ENCODE measurements around the gene HYDIN.

Gene HYDIN

DNA sequence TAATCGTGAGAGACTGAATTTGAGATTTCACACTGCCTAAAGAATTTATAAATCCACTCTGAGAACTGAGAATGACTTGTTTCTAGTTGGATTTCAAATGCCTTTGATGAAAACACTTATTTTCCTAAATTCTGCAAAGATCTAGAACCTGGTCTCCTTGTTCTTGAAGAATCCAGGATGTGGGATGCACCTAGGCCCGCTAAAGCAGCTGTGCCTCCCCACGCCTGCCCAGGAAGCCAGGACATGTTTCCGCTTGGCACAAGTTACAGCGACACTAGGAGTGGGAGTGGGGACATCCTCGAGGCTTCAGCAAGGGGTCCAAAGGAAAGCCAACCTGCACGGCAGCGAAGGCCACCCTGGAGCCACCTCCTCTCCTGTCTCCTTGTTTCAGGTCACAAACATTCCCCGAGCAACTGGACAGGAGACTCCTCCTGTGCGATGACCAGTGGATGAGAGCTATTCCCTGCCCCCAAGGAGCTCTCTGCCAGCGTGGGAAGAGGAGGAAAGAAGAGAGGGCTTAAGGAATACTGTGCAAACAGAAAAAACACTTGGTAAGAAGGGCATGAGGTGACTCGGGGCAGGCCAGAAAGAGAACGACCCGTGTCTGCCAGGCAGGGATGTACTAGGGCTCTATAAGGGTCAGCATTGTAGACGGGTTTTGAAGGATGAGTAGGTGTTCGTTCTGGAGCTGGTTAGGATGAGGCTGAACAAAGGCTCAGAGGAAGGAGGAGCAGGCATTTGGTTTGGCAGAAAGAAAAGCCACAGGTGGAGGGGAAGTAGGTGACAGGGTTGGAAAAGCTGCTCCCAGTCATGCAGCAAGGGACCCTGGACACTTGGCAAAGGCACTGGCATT lies 440.7 kb downstream of the HYDIN start:
- no peak for FAIRE-seq
- TF ChIP-seq POU2F2 (IDR thresholded peaks at IDR 0.05; ENCODE audit: low read depth, low read length) (no peak), POLR2A (IDR thresholded peaks at IDR 0.05; ENCODE audit: low read depth, low read length) (no peak), POLR2AphosphoS5 (IDR thresholded peaks at IDR 0.05; ENCODE audit: low read depth, low read length) (no peak), SPI1 (IDR thresholded peaks at IDR 0.05; ENCODE audit: low read depth, low read length) (no peak), TAF1 (IDR thresholded peaks at IDR 0.05; ENCODE audit: low read depth, low read length) (no peak), PAX5 (IDR thresholded peaks at IDR 0.05; ENCODE audit: insufficient read depth, low read length, severe bottlenecking) (no peak)

GRCh38 chr16:70788668-70789594 lies 441.6 kb downstream of the HYDIN start:
- FAIRE-seq (no peak), DNase-seq (ENCODE audit: insufficient read length, low spot score) (no peak)
- TF ChIP-seq POU2F2 (IDR thresholded peaks at IDR 0.05; ENCODE audit: low read depth, low read length) (no peak), POLR2A (IDR thresholded peaks at IDR 0.05; ENCODE audit: low read depth, low read length) (no peak), POLR2AphosphoS5 (IDR thresholded peaks at IDR 0.05; ENCODE audit: low read depth, low read length) (no peak), PAX5 (IDR thresholded peaks at IDR 0.05; ENCODE audit: insufficient read depth, low read length, severe bottlenecking) (no peak), SPI1 (IDR thresholded peaks at IDR 0.05; ENCODE audit: low read depth, low read length) (no peak), TAF1 (IDR thresholded peaks at IDR 0.05; ENCODE audit: low read depth, low read length) (no peak)

More for the DNA sequence above, 440.7 kb downstream of the HYDIN start:
- no peak for DNase-seq (ENCODE audit: insufficient read length, low spot score)

GRCh38 chr16:70786020-70786755 lies 444.3 kb downstream of the HYDIN start:
- TF ChIP-seq POLR2AphosphoS5 (IDR thresholded peaks at IDR 0.05; ENCODE audit: low read depth, low read length): no peak
- TF ChIP-seq POU2F2 (IDR thresholded peaks at IDR 0.05; ENCODE audit: low read depth, low read length): no peak
- no peak for TF ChIP-seq POLR2A (IDR thresholded peaks at IDR 0.05; ENCODE audit: low read depth, low read length)
- TF ChIP-seq SPI1 (IDR thresholded peaks at IDR 0.05; ENCODE audit: low read depth, low read length): no peak
- TF ChIP-seq TAF1 (IDR thresholded peaks at IDR 0.05; ENCODE audit: low read depth, low read length): no peak
- no peak for DNase-seq (ENCODE audit: insufficient read length, low spot score)
- FAIRE-seq: no peak

- no peak for DNase-seq (ENCODE audit: insufficient read length, low spot score)
- FAIRE-seq: no peak
- TF ChIP-seq POLR2AphosphoS5 (IDR thresholded peaks at IDR 0.05; ENCODE audit: low read depth, low read length) (no peak), TAF1 (IDR thresholded peaks at IDR 0.05; ENCODE audit: low read depth, low read length) (no peak), SPI1 (IDR thresholded peaks at IDR 0.05; ENCODE audit: low read depth, low read length) (no peak), POU2F2 (IDR thresholded peaks at IDR 0.05; ENCODE audit: low read depth, low read length) (no peak), PAX5 (IDR thresholded peaks at IDR 0.05; ENCODE audit: insufficient read depth, low read length, severe bottlenecking) (no peak), POLR2A (IDR thresholded peaks at IDR 0.05; ENCODE audit: low read depth, low read length) (no peak)
These were observed 445.6 kb downstream of the HYDIN start for GRCh38 chr16:70784692-70785555.

DNA sequence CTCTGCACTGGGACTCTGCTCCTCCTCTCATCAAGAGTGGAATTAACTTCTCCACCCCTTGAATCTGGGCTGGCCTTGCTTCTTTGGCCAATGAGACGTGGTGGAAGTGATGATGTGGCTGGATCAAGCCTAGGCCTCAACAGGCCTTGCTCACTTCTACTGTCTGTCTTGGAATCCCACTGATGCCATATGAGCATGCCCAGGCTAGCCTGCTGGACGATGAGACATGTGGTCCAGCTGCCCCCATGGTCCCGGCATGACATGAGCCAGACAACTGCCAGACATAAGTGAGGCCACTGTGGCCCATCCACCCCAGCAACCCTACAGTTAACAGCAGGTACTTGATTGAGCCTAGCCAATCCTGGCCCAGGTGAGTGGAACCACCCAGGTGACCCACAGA lies 448.3 kb downstream of the HYDIN start:
- TF ChIP-seq POU2F2 (IDR thresholded peaks at IDR 0.05; ENCODE audit: low read depth, low read length) (no peak), POLR2AphosphoS5 (IDR thresholded peaks at IDR 0.05; ENCODE audit: low read depth, low read length) (no peak), SPI1 (IDR thresholded peaks at IDR 0.05; ENCODE audit: low read depth, low read length) (no peak), PAX5 (IDR thresholded peaks at IDR 0.05; ENCODE audit: insufficient read depth, low read length, severe bottlenecking) (no peak), TAF1 (IDR thresholded peaks at IDR 0.05; ENCODE audit: low read depth, low read length) (no peak), POLR2A (IDR thresholded peaks at IDR 0.05; ENCODE audit: low read depth, low read length) (no peak)
- FAIRE-seq (peak; percentile 9), DNase-seq (ENCODE audit: insufficient read length, low spot score) (no peak)

GRCh38 chr16:70781800-70782199 lies 448.7 kb downstream of the HYDIN start:
- FAIRE-seq (no peak), DNase-seq (ENCODE audit: insufficient read length, low spot score) (no peak)
- no peak for TF ChIP-seq TAF1 (IDR thresholded peaks at IDR 0.05; ENCODE audit: low read depth, low read length)
- no peak for TF ChIP-seq POLR2AphosphoS5 (IDR thresholded peaks at IDR 0.05; ENCODE audit: low read depth, low read length)
- no peak for TF ChIP-seq SPI1 (IDR thresholded peaks at IDR 0.05; ENCODE audit: low read depth, low read length)
- TF ChIP-seq PAX5 (IDR thresholded peaks at IDR 0.05; ENCODE audit: insufficient read depth, low read length, severe bottlenecking): no peak
- no peak for TF ChIP-seq POLR2A (IDR thresholded peaks at IDR 0.05; ENCODE audit: low read depth, low read length)
- TF ChIP-seq POU2F2 (IDR thresholded peaks at IDR 0.05; ENCODE audit: low read depth, low read length): no peak

GRCh38 chr16:70780546-70780945 lies 450.0 kb downstream of the HYDIN start:
- DNase-seq (ENCODE audit: insufficient read length, low spot score): no peak
- TF ChIP-seq POLR2AphosphoS5 (IDR thresholded peaks at IDR 0.05; ENCODE audit: low read depth, low read length) (no peak), SPI1 (IDR thresholded peaks at IDR 0.05; ENCODE audit: low read depth, low read length) (no peak), TAF1 (IDR thresholded peaks at IDR 0.05; ENCODE audit: low read depth, low read length) (no peak), POU2F2 (IDR thresholded peaks at IDR 0.05; ENCODE audit: low read depth, low read length) (no peak), PAX5 (IDR thresholded peaks at IDR 0.05; ENCODE audit: insufficient read depth, low read length, severe bottlenecking) (no peak), POLR2A (IDR thresholded peaks at IDR 0.05; ENCODE audit: low read depth, low read length) (no peak)
- no peak for FAIRE-seq

DNA sequence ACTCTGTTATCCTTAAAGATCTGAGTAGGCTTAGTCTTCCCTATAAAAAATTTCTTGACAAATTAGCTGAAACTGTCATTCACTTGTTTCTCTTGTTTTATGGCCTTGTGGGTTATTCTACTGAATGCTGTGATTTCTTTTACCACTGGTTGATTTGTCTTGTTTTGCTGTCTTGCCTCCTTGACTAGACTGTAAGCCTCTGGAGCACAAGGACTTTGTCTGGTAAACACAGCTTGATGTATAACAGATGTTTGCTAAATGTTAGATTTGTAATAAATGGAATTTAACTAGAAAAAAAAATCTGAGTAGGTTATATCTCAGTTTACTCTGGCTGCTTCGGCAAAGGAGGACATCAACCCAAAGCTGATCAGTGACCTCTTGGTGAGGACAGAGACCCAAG lies 451.2 kb downstream of the HYDIN start:
- TF ChIP-seq POLR2AphosphoS5 (IDR thresholded peaks at IDR 0.05; ENCODE audit: low read depth, low read length) (no peak), PAX5 (IDR thresholded peaks at IDR 0.05; ENCODE audit: insufficient read depth, low read length, severe bottlenecking) (no peak), TAF1 (IDR thresholded peaks at IDR 0.05; ENCODE audit: low read depth, low read length) (no peak), POU2F2 (IDR thresholded peaks at IDR 0.05; ENCODE audit: low read depth, low read length) (no peak), POLR2A (IDR thresholded peaks at IDR 0.05; ENCODE audit: low read depth, low read length) (no peak), SPI1 (IDR thresholded peaks at IDR 0.05; ENCODE audit: low read depth, low read length) (no peak)
- no peak for FAIRE-seq

More for the DNA sequence above, 451.2 kb downstream of the HYDIN start:
- no peak for DNase-seq (ENCODE audit: insufficient read length, low spot score)

Data from GM12891 (cell line).